Esophagus squamous epithelium (tissue), 5 donors: ENCODE measurements around the gene ZMYND11. TPM values are rescaled to one million over a fixed set of nuclear protein-coding genes. Genes with fewer than 3 reads are reported as not detected.
A peak's percentile ranks its signal among the peaks of the same experiment; 100 is the strongest.

Source experiments
- DNase-seq: peaks from one replicate; lab custom pipeline; 2025; lab: John Stamatoyannopoulos, UW
- H3K27ac ChIP-seq, 4 donors: fragments of 200-600 bp; sonication (generic); one replicate each; pipeline ENCODE4 v1.5.1; 2016 to 2019; ENCODE audit warnings: mild to moderate bottlenecking in 1 of 4
- H3K27me3 ChIP-seq, 4 donors: fragments of 200-600 bp; sonication (generic); 1 replicate in 3 of 4; 2 replicates in 1 of 4; pipeline versions ENCODE4 v1.5.1 to v1.6.0; 2017 to 2021; ENCODE audit warnings: antibody characterized with exemption in 1 of 4
- H3K36me3 ChIP-seq, 3 donors: fragments of 200-600 bp; sonication (generic); one replicate each; pipeline ENCODE4 v1.5.1; 2016 to 2019
- H3K4me1 ChIP-seq, 3 donors: fragments of 200-600 bp; sonication (generic); one replicate each; pipeline ENCODE4 v1.5.1; 2017 to 2019
- H3K4me3 ChIP-seq, 4 donors: fragments of 200-600 bp; sonication (generic); 1 replicate in 3 of 4; 2 replicates in 1 of 4; pipeline ENCODE4 v1.5.1; 2016 to 2019; ENCODE audit warnings: mild to moderate bottlenecking in 2 of 4, moderate library complexity in 1 of 4
- H3K9me3 ChIP-seq, 3 donors: fragments of 200-600 bp; sonication (generic); one replicate each; pipeline ENCODE4 v1.5.1; 2016 to 2019
- CTCF ChIP-seq, 6 experiments: fragments of 450-650 bp in 4 of 6; fragments of 200-600 bp in 2 of 6; sonication (generic) in 2 of 6; IDR thresholded peaks; one replicate each; pipeline ENCODE4 v1.5.1; 2016 to 2019; ENCODE audit warnings: antibody characterized with exemption in 6 of 6, mild to moderate bottlenecking in 4 of 6, moderate library complexity in 4 of 6
- POLR2A ChIP-seq, 4 donors: fragments of 450-650 bp; IDR thresholded peaks; one replicate each; pipeline ENCODE4 v1.6.1; 2017; ENCODE audit warnings: antibody characterized with exemption in 4 of 4, mild to moderate bottlenecking in 4 of 4, moderate library complexity in 3 of 4
- WGBS, 2 donors: methylation state at CpG; one replicate each; pipeline ENCODE4 v1.1.5; 2018; 5-methylcytosine and 5-hydroxymethylcytosine counted together
- intact Hi-C: fragments of 100-400 bp; cut with DNase I; formaldehyde crosslinking; loops from one replicate; pipeline ENCODE4 v1.15.0; 2022
- total RNA-seq, 4 donors: library from RNA; depleted of rRNA; stranded (reverse); fragments of >200 nt; gene quantifications; one replicate each; pipeline ENCODE4 v1.1.0, GENCODE V29; 2016
- donor health status: DM: yes; HTN: yes; CAD: no.

Gene ZMYND11
- total RNA-seq, 4 donors from 2014 or later = 22.9 to 67.9 (median 32.2) TPM

- no peaks in the 10 kb centered on the region for H3K36me3 ChIP-seq
- peak overlapping the region in 2 of 4 donors; percentile 71 to 83 for H3K4me3 ChIP-seq
- TF ChIP-seq CTCF (IDR thresholded peaks at IDR 0.05) (no peak), POLR2A (IDR thresholded peaks at IDR 0.05) (no peak)
- no peak for DNase-seq
- peaks cover 13 to 42% (median 15%) of the 10 kb centered on the region in 3 donors for H3K4me1 ChIP-seq
- H3K27ac ChIP-seq = peak overlapping the region in 1 of 4 donors; percentile 99
- 51 to 52% methylated on average over 10 of the region's 10 CpGs for WGBS, 2 donors
- no peaks in the 10 kb centered on the region for H3K27me3 ChIP-seq
- H3K9me3 ChIP-seq = no peaks in the 10 kb centered on the region
- intact Hi-C loops = no loop called here
Measured at GRCh38 chr10:132946-133898, 2.0 kb upstream of the ZMYND11 start.

GRCh38 chr10:134247-135131 lies 766 bp upstream of the ZMYND11 start:
- intact Hi-C loops = no loop called here
- no peak for DNase-seq
- WGBS, 2 donors = 0 to 1% methylated on average over 11 to 24 of the region's 84 CpGs

GRCh38 chr10:135601-136464 lies 578 bp downstream of the ZMYND11 start:
- intact Hi-C loops = no loop called here
- 0% methylated on average over 11 of the region's 112 CpGs; no CpG with 5 or more reads in 1 of the 2 donors for WGBS, 2 donors
- TF ChIP-seq CTCF (IDR thresholded peaks at IDR 0.05) (no peak), POLR2A (IDR thresholded peaks at IDR 0.05) (peak in 1 of 4 donors; percentile 26)
- peaks cover 13 to 65% (median 15%) of the 10 kb centered on the region in 3 donors for H3K4me1 ChIP-seq
- peak overlapping the region; percentile 68 to 83 (median 77) for H3K4me3 ChIP-seq
- no peaks in the 10 kb centered on the region for H3K27me3 ChIP-seq
- no peaks in the 10 kb centered on the region for H3K9me3 ChIP-seq
- H3K36me3 ChIP-seq = no peaks in the 10 kb centered on the region
- no peak for DNase-seq
- H3K27ac ChIP-seq = peak overlapping the region; percentile 91 to 99 (median 98)

More at GRCh38 chr10:134247-135131, 766 bp upstream of the ZMYND11 start:
- peaks cover 13 to 55% (median 15%) of the 10 kb centered on the region in 3 donors for H3K4me1 ChIP-seq
- H3K4me3 ChIP-seq = peak overlapping the region; percentile 68 to 83 (median 77)
- peak overlapping the region; percentile 91 to 99 (median 98) for H3K27ac ChIP-seq
- no peaks in the 10 kb centered on the region for H3K27me3 ChIP-seq
- TF ChIP-seq POLR2A (IDR thresholded peaks at IDR 0.05) (no peak), CTCF (IDR thresholded peaks at IDR 0.05) (peak in 3 of 6 experiments; percentile 25 to 35 (median 30))
- no peaks in the 10 kb centered on the region for H3K9me3 ChIP-seq
- H3K36me3 ChIP-seq = no peaks in the 10 kb centered on the region

GRCh38 chr10:136465-136762 lies 1.2 kb downstream of the ZMYND11 start:
- DNase-seq = no peak
- H3K36me3 ChIP-seq = no peaks in the 10 kb centered on the region
- 8 to 18% methylated on average over 3 to 10 of the region's 10 CpGs for WGBS, 2 donors
- peak overlapping the region; percentile 91 to 99 (median 98) for H3K27ac ChIP-seq
- intact Hi-C loops = no loop called here
- TF ChIP-seq POLR2A (IDR thresholded peaks at IDR 0.05) (no peak), CTCF (IDR thresholded peaks at IDR 0.05) (no peak)
- H3K4me1 ChIP-seq = peaks cover 13 to 65% (median 15%) of the 10 kb centered on the region in 3 donors
- peak overlapping the region; percentile 68 to 83 (median 77) for H3K4me3 ChIP-seq
- H3K27me3 ChIP-seq = no peaks in the 10 kb centered on the region
- no peaks in the 10 kb centered on the region for H3K9me3 ChIP-seq
